HG03097 (cell line): ENCODE results near the gene HOXC6.

Experiments
- ATAC-seq: cut with Tn5 transposase; IDR thresholded peaks from one replicate; pipeline ENCODE4 v1.9.1; 2021; ENCODE audit not compliant: unreplicated experiment, low FRiP score

The HOXC6 gene

GRCh38 chr12:54025499-54026405 lies 2.5 kb upstream of the HOXC6 start:
- no peak for ATAC-seq

DNA sequence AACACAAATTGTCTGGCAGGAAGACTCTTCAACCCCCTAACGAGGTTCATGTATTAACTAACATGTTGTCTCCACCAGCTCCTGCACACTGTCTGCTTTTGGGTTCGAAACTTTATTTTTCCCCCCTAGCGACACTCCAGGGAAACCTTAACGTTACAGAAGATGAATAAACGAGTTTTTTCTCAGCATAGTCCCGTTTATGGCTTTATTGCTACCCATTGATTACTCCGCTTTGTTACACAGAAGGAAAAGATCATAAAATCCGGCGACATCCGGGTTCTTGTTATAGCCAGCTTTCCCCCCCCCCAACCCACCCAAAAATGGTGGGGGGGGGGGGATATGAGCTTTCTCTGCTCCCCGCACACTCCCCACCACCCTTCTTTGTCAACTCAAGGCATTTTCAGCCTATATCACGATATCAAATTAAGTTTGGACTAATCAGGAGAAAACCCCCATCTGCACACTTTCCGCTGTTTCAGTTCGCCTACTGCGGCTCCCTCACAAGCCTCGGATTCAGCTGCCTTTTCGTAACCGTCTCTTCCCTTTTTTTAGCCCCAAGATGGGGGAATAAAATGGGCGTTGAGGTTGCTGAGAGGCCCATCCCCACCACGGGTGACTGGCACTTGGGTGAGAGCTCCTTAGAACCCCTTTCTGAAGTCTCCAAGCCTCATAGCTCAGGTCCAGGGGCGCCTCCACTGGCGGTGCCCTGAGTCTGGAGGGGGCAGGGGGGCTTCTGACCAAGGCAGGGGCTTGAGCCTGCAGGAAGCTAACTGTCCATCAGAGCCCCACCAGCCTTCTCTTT lies 1.4 kb upstream of the HOXC6 start:
- ATAC-seq: no peak

- no peak for ATAC-seq
Measured at GRCh38 chr12:54027442-54027786, 826 bp upstream of the HOXC6 start.

GRCh38 chr12:54029529-54030441 lies 1.5 kb downstream of the HOXC6 start:
- ATAC-seq: no peak

DNA sequence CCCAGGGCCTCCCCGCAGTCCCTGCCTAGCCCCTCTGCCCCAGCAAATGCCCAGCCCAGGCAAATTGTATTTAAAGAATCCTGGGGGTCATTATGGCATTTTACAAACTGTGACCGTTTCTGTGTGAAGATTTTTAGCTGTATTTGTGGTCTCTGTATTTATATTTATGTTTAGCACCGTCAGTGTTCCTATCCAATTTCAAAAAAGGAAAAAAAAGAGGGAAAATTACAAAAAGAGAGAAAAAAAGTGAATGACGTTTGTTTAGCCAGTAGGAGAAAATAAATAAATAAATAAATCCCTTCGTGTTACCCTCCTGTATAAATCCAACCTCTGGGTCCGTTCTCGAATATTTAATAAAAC lies 2.2 kb downstream of the HOXC6 start:
- no peak for ATAC-seq

DNA sequence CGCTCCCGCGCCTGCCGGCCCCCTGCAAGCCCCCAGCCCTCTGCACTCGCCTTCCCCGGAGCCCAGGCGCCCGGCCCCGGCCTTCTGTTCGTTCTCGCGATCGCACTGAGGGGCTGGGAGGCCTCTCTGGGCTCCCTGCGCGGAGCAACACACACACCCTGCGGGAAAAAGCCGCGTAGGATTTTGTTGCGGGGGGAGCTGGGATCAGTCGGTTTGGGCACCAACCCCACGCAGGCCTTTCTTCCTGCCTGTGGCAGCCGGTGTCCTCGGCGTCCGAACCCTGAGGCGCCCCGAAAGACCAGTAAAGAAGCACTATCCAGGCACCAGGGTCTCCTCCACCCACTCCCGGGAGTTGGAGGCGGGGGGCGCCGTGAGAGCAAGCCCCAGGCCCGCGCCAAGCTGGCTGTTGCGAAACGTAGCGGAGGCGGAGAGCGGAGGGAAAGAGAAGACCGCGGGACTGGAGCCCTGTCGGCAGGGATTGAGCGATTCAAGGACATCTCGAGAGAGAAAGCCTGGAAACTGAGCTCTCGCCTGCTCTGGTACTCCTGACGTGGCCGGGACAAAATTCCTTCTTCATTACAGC lies 2.7 kb downstream of the HOXC6 start:
- no peak for ATAC-seq

DNA sequence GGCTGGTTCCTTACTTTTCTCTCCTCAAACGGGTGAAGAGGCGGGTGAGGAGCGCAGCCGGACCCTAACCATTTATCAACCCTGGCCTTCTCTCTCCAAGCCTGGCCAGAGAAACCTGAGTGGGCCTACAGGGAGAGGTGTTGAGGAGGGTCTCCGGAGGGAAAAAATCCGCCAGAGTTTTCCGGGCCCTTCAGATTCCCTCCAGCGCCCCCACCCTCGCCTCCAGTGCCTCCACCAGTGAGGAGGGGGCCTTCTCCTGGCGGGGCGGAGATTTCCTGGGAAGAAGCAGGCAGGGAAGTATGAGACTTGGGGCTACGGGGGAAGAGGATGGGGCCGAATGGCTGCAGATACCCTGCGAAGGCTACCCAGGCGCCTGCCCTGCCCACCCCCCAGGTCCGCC lies 3.2 kb downstream of the HOXC6 start:
- ATAC-seq: no peak

DNA sequence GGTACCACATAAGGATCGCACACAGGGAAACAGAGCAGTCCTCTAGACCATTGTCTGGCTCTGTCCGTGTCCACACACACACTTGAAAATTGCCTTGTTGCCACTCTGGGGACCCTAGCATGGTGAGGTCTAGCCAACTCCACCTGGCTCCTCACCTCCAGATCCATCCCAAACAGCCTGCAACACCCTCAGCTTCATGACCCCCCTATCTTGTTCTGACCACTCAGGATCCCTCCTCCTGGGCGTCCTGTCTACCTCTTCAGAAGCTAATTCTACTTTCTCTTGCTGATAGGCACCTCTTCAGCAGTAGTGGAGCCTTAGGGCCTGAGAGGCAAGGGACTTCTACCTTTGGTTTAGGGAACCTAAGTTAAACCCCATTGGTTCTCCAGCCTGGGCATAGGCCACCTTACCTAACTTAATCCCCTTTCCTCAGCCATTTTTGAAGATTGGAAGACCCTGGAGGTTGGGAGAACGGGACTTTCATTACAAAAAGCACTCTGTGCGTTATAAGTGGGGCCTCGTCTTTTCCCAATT lies 3.9 kb downstream of the HOXC6 start:
- no peak for ATAC-seq

DNA sequence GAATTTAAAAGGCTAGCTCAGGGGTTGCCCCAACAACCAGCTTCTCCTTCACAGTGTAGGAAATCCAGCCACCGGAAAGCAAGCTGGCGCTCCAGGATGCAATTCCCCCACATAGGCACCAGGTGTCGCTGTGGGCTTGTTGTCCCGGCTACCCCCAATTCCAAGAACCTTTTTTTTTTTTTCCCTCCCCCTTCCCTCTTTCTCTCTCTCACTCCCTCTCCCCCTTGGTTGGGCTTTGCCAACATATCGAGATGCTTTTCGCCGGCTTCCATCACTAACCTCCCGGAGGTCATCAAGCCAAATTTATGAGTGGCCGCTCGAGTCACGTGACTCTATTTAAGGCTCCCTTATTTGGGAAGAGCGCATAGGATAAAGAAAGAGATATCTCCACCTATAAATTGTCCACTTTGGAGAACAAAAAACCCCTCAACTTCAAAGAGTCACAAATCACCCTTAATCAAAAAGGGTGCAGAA lies 4.4 kb downstream of the HOXC6 start, which contains the start of gene HOXC5:
Gene HOXC5 (plus strand): TSS at position 424 of the 474 bp plus-strand sequence. CDS start 73 bp downstream, outside the sequence.
- ATAC-seq: no peak

DNA sequence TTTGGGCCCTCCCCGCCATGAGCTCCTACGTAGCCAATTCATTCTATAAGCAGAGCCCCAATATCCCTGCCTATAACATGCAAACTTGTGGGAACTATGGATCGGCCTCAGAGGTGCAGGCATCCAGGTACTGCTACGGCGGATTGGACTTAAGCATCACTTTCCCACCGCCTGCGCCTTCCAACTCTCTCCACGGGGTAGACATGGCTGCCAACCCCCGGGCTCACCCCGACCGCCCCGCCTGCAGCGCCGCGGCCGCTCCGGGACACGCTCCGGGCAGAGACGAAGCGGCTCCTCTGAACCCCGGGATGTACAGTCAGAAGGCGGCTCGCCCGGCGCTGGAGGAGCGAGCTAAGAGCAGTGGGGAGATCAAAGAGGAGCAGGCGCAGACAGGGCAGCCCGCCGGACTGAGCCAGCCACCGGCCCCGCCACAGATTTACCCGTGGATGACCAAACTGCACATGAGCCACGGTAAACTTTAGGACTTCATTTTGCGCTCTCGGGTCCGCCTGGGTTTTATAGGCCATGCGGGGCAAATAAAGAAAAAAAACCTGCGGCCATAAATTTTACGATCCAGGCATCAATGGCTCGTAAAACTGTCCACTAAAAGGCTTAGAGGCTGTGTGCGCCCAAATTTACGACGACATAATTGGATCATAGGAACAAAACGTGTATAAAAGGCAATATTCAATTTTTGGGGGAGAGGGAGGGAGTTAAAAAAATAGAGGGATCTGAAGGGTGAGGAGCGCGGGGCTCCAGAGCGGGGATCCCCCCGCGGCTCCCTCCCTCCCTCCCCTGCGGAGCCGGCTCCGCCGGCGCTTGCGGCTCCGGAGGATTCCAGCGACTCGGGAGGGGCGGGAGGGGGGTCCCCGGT lies 5.1 kb downstream of the HOXC6 start:
- no peak for ATAC-seq

DNA sequence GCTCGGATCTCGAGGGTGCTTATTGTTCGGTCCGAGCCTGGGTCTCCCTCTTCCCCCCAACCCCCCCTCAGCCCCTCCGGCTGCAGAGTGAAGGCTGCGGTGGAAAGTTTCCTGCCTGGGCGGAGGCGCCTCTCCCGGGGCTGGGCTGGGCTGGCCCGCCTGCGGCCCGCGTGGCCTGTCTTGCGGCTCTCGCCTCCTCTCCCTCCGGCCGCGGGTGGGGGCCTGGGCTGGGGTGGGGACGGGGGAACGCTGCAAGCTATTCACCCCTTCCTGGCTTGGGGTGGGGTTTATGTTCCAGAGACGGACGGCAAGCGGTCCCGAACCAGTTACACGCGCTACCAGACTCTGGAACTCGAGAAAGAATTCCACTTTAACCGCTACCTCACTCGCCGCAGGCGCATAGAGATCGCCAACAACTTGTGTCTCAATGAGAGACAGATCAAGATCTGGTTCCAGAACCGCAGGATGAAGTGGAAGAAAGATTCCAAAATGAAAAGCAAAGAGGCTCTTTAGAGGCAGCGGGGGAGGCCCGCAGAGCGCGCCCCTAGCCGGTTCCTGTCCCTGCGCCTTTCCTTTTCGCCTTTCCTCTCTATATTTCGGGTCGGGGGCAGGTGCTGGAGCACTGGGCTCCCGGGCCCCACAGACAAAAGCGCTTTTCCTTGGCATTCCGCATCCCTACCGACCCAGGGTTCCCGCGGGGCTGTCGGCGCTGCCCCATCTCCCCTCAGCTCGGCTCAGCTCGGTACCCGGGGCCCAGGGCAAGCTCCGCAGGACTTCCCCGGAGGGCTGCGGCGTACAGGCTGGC lies 5.9 kb downstream of the HOXC6 start:
- no peak for ATAC-seq

- no peak for ATAC-seq
Measured at GRCh38 chr12:54034785-54035310, 6.6 kb downstream of the HOXC6 start.

DNA sequence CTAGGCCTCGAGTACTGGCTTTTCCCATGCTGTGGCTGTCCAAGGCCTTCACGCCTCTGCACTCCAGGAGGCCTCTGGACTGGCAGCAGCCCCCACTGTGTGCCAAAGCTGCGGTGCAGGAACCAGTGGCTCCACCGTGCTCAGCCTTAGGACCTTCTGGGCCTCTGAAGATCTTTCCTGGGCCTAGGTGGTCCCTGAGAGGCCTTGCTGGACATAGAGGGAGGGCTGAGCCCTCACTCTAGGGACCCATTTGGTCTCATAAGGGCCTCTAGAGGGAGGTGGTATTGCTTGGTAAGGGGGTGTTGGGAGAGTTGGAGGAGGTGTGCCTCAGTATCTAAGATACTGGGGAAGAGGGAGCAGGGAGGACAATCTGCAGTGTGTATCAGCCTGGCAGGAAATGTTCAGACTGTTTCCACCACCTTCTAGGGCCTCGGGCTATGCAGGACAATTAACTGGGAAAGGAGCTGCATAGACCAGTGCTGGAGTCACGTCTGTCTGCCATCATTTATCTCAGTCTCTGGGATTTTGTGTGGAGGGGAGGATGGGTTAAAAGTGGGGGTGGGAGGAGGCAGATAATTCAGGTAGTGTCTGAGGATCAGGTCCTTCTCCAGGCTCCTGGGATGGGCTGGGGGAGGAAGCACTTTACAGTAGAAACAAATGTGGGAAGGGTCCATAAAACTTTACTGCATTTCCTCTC lies 7.5 kb downstream of the HOXC6 start:
- no peak for ATAC-seq

DNA sequence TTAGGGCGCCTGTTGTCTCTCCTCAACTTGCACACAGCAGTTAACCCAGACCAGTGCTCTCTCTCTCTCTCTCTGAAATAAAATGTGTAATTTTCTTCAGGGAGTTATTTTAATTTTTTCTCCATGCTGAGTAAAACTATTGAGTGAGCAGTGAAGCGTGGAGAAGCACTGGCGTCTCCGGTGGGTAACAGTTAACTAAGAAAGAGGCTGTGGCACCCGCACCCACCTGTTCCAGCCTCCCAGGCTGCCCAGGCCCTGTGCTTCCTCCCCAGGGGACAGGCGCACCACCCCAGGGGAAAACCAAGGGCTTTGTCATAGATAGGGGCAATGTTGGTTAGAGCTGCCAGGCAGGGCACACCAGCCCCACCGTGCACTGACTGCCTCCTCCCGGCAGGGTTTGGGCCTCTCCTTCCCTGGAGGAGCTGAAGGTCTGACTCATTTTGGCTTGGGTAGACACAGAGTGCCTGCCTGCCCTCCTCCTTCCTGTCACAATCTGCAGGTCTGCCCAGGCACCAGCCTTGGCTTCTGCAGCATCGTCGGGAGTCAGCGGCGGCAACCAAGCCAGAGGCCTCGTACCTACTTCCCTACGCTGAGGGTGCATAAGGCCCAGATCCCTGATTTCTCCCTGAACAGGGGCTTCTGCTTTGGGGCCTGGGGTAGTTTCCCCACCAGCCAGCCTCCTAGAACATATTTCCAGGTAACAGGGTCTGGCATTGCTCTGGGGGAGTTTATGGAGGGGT lies 8.6 kb downstream of the HOXC6 start:
- ATAC-seq: no peak

DNA sequence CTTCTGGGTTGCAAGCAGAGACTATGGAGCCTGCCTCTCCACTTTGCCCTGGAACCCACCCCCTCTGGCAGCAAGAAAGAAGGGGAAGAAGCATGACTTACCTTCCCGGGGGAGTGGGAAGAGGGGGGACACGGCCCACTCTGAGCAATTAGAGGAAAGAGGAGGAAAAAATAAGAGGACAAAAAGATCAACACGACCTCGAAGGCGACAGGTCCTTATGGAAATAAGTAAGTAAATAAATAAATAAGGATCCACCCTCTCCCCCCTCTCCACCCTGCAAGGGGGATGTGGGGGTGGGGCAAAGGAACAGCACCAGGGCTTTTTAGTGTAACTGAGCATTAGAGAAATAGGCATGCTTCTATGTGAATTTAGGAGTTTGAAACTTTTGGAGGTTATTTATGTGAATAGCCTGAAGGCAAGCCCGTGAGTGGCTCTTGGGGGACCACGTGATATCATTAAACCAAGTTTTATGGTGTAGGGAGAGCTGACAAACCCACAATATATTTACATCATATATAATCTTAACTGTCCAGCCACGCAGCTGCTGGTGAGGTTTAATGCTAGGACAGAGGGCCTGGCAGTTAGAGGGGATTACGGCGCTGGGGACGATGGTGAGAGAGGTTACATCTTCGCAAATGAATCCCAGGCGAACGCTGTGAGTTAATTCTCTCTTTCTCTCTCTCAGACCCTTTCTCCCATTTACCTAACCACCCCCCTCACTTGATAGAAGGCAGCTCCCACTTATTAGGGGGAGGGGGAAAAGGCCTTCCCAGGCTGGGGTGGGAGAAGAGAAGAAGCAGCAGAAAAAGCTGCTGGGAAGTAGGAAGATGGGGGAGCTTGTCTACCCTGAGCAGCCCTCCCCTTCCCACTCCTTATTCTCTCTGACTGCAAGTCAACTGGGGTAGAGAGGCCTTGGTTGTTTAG lies 9.4 kb downstream of the HOXC6 start:
- ATAC-seq: no peak
